HG03460 (cell line): ENCODE measurements around the gene BRF1.
"Not testable (repeated sequence)": the region's sequence is repeated elsewhere in the genome, so short reads cannot be mapped to it uniquely, and the experiment has no call there.

Experiments used
- ATAC-seq: cut with Tn5 transposase; IDR thresholded peaks from one replicate; pipeline ENCODE4 v1.9.1; 2021; ENCODE audit not compliant: unreplicated experiment

BRF1 gene

GRCh38 chr14:105294142-105294597 is 6.6 kb downstream of the BRF1 start:
- peak; percentile 41 for ATAC-seq

GRCh38 chr14:105292826-105293711 is 7.7 kb downstream of the BRF1 start:
- peak; percentile 20 for ATAC-seq

GRCh38 chr14:105290621-105291346 is 10.0 kb downstream of the BRF1 start:
- no peak for ATAC-seq

- ATAC-seq, result not testable (repeated sequence)
Measured at GRCh38 chr14:105288936-105289335, 11.9 kb downstream of the BRF1 start.

DNA sequence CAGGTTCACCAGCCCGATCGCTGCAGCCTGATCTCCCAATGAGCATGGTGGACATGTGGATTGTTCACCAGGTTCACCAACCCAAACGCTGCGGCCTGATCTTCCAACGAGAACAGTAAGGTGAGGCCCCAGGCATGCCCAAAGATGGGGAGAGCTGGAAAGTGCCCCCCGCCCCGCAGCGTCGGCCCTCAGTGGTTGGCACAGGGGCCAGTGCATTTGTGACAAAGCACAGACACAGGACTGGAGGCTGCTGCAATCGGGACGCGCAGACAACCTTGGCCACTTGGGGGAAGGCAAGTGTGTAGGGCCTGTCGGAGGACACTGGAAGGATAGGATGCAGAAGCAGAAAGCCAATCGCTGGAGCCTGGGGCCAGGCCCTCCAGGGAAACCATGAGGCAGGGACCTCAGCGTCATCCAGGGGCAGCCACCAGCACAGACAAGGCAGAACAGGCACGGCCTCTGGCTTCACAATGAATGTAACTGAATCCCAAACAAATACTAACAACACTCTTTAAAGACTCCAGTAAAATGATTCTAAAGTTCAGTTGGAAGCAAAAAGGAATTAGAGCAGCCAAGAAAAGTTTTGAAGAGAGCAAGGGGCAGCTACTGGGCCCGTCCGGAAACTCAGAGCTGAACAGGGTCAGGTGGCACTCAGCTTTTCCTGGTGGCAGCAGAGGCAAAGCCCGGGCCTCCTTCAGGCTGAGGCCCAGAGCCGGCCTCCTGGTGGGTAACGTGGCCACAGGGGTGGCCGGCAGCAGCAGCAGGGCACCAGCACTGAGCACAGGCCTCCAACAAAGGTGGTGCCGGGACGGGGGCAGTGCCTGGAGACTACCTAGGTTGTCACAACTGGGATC is 13.3 kb downstream of the BRF1 start:
- ATAC-seq, result no peak

- ATAC-seq, result no peak
Measured at GRCh38 chr14:105286759-105287144, 14.0 kb downstream of the BRF1 start.

- ATAC-seq, result no peak
Measured at GRCh38 chr14:105285174-105285573, 15.6 kb downstream of the BRF1 start.

- ATAC-seq, result no peak
Measured at GRCh38 chr14:105283899-105284298, 16.9 kb downstream of the BRF1 start.

- ATAC-seq, result no peak
Measured at GRCh38 chr14:105283028-105283427, 17.8 kb downstream of the BRF1 start.

- ATAC-seq, result no peak
Measured at GRCh38 chr14:105282098-105282725, 18.6 kb downstream of the BRF1 start.

DNA sequence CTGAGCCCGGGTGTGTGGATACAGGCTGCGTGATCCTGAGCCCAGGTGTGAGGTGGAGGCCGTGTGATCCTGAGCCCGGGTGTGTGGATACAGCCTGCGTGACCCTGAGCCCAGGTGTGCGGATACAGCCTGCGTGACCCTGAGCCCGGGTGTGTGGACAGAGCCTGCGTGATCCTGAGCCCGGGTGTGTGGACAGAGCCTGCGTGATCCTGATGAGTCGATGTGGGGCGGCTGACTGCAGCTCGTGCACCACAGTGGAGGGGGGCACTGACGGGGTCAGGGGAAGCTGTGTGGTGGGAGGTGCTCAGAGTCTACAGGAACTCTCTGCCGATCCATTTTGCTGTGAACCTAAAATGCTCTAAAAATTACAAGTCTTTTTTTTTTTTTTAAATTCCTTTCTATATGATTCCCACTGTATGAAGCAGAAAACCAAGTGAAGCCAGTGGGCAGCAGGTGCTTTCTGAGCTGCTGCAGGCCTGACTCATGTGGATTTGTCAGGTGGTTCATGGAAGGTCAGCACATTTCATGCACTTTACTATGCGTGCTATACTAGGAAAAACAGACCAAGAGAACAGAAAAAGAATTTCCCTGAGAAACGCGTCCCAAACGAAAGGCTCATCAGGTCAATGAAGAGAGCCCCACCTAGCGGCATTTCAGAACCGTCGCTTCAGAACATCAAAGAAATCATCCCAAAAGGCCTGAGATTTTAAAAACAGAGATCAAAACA is 19.3 kb downstream of the BRF1 start:
- ATAC-seq, result no peak

GRCh38 chr14:105280525-105280924 is 20.3 kb downstream of the BRF1 start:
- no peak for ATAC-seq

- ATAC-seq, result no peak
Measured at GRCh38 chr14:105279642-105280361, 21.0 kb downstream of the BRF1 start.

- not testable (repeated sequence) for ATAC-seq
Measured at GRCh38 chr14:105277448-105277847, 23.4 kb downstream of the BRF1 start.

DNA sequence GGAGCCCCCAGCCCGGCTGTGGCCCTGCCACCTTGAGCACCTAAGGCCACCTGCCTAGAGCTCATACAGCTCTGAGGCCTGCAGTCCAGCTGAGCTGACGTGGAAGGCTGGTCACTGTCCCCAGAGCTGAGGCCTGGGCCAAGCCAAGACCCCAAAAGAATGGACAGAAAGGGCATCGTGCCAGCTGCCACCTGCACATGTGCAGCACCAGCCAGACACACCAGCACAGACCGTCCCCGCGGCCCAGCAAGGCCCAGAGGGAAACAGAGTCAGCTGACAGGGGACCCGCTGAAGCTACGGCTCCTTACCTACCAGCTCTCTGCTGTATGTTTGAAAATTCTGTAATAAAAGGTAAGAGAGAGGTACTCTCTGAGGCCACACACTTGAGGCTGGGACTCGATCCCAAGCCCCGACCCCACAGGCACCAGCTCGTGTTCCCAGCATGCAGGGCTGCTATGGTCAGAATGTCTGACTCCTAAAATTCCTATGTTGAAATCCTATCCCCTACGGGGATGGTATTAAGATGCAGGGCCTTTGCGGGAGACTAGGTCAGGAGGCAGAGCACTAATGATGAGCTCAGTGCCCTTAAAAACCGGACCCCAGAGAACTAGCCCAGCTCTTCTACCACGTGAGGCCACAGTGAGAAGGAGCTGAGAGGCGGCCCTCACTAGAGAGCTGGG is 25.4 kb downstream of the BRF1 start:
- no peak for ATAC-seq

DNA sequence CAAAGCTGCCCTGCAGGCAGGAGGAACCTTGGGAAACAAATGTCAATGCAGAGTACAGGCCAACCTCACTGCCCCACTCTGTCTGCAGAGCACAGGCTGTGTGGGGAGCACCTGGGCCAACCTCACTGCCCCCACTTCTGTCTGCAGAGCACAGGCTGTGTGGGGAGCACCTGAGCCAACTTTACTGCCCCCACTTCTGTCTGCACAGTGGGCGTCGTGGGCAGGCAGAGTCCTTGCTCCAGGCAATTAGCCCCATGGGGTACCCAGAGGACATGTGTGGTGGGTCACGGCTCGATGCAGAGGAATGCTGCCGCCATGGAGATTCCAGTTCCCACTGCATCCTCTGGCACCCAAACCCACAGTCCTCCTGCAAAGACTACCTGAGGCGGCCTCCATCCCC is 26.2 kb downstream of the BRF1 start:
- ATAC-seq, result no peak

DNA sequence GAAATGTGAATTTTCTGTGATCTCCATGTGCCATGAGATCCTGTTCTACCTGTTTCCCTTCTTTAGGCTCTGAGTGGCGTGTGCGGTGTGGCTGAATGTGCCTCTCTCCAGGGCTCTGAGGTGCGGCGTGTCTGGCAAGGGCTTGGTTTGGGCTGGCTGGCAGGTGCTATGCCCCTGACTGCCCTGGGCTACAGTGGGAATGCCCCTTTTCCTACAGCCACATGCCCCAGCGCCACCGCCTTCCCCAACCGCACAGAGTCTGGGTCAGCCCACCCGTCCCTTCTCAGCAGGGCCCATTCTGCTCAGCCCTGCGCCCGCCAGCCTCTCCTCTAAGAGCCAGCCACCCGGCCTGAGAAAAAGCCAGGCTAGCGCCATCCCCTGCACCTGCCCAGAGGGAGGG is 27.7 kb downstream of the BRF1 start:
- ATAC-seq, result no peak

DNA sequence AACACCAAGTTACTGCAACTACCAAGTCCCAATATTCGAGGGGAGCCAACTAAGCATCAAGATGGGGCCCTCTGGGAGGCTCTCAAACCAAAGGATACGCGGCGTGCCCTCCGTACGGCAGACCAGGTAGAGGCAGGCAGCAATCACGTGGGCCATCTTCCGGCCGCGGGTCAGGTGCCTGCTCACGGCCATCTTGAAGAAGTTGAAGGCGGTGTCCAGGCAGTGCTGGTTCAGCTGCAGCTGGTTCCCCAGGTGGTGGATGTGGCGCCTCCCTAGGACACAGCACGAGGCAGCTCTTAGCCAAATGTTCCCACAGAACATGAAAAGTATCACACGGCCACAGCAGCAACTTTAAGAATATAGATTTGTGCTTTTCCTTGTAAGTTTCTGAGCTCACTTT is 28.2 kb downstream of the BRF1 start:
- ATAC-seq, result no peak
